T-helper 2 cell (primary cell): ENCODE data around the gene STXBP6.
"Not testable (repeated sequence)": the region's sequence is repeated elsewhere in the genome, so short reads cannot be mapped to it uniquely, and the experiment has no call there.

Experiments
- DNase-seq, 5 experiments: peaks; one replicate each; pipeline versions ENCODE4 v3.0.0 to v3.0.0-alpha.2; 2012 to 2022

Gene STXBP6

GRCh38 chr14:24850072-24850471 lies 199.9 kb downstream of the STXBP6 start:
- no peak for DNase-seq

GRCh38 chr14:24849471-24849870 lies 200.5 kb downstream of the STXBP6 start:
- DNase-seq = no peak

- peak in 1 of 5 experiments; percentile 3 for DNase-seq
Measured at GRCh38 chr14:24848102-24848790, 201.7 kb downstream of the STXBP6 start.

GRCh38 chr14:24847568-24848095 lies 202.3 kb downstream of the STXBP6 start:
- no peak for DNase-seq

- no peak for DNase-seq
Measured at GRCh38 chr14:24846261-24846660, 203.7 kb downstream of the STXBP6 start.

- DNase-seq = no peak
Measured at GRCh38 chr14:24845851-24846250, 204.1 kb downstream of the STXBP6 start.

GRCh38 chr14:24844011-24844410 lies 205.9 kb downstream of the STXBP6 start:
- no peak for DNase-seq

GRCh38 chr14:24843494-24843893 lies 206.5 kb downstream of the STXBP6 start:
- no peak for DNase-seq

- DNase-seq = no peak
Measured at GRCh38 chr14:24840204-24840893, 209.6 kb downstream of the STXBP6 start.

GRCh38 chr14:24839617-24840203 lies 210.2 kb downstream of the STXBP6 start:
- no peak for DNase-seq

- no peak for DNase-seq
Measured at GRCh38 chr14:24838945-24839616, 210.9 kb downstream of the STXBP6 start.

GRCh38 chr14:24837280-24838046 lies 212.5 kb downstream of the STXBP6 start:
- DNase-seq = no peak

- not testable (repeated sequence) for DNase-seq
Measured at GRCh38 chr14:24836324-24836723, 213.6 kb downstream of the STXBP6 start.

- no peak for DNase-seq
Measured at GRCh38 chr14:24834956-24835355, 215.0 kb downstream of the STXBP6 start.

GRCh38 chr14:24833385-24833784 lies 216.6 kb downstream of the STXBP6 start:
- no peak for DNase-seq

GRCh38 chr14:24831677-24832076 lies 218.3 kb downstream of the STXBP6 start:
- no peak for DNase-seq

- no peak for DNase-seq
Measured at GRCh38 chr14:24829862-24830261, 220.1 kb downstream of the STXBP6 start.

GRCh38 chr14:24828486-24828885 lies 221.5 kb downstream of the STXBP6 start:
- no peak for DNase-seq

GRCh38 chr14:24826390-24826789 lies 223.6 kb downstream of the STXBP6 start:
- DNase-seq = no peak

- DNase-seq = no peak
Measured at GRCh38 chr14:24820616-24821015, 229.3 kb downstream of the STXBP6 start.

- DNase-seq = no peak
Measured at GRCh38 chr14:24818823-24819341, 231.1 kb downstream of the STXBP6 start.
